Measurements from ENCODE around the gene GATAD2B. TPM values are rescaled to one million over a fixed set of nuclear protein-coding genes. Genes with fewer than 3 reads are reported as not detected.

GATAD2B gene
- total RNA-seq, 1 donor from 2014 or later, result 48.4 TPM

DNA sequence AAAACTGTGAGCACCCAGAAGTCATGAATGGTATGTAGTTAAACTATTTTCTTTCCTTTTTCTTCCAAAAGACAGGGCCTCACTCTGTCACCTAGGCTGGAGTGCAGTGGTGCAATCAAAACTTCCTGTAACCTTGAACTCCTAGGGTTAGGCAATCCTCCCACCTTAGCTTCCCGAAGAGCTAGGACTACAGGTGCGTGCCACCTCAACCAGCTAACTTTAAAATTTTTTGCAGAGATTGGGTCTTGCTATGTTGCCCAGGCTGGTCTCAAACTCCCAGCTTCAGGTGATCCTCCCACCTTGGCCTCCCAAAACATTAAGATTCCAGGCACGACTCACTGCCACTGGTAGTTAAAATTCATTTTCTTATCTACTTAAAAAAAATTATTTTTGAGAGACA, 62.5 kb downstream of the GATAD2B start:
- Histone ChIP-seq H3K27ac (ENCODE audit: low read depth, low read length) (no peak overlapping the region), H4K20me1 (ENCODE audit: insufficient read depth, low read length) (peaks cover 71% of the 10 kb centered on the region), H2AFZ (ENCODE audit: low read depth, low read length) (no peak overlapping the region), H3K9me3 (ENCODE audit: insufficient read depth, low read depth, low read length) (no peaks in the 10 kb centered on the region), H3K36me3 (ENCODE audit: insufficient read depth, low read length) (no peaks in the 10 kb centered on the region), H3K4me3 (ENCODE audit: insufficient read depth, low read depth, low read length) (no peak overlapping the region), H3K9ac (ENCODE audit: low read length) (no peak overlapping the region), H3K4me1 (ENCODE audit: insufficient read depth, low read length) (no peaks in the 10 kb centered on the region), H3K27me3 (ENCODE audit: insufficient read depth, low read length) (no peaks in the 10 kb centered on the region), H3K4me2 (ENCODE audit: low read length) (no peak overlapping the region), H3K79me2 (ENCODE audit: insufficient read depth, low read length) (peaks cover 77% of the 10 kb centered on the region)
- Mint-ChIP-seq H3K36me3 (ENCODE audit: low read depth, unreplicated experiment) (peaks cover 4% of the 10 kb centered on the region), H3K27ac (ENCODE audit: unreplicated experiment) (no peak overlapping the region), H3K4me3 (ENCODE audit: unreplicated experiment) (no peak overlapping the region), H3K4me1 (ENCODE audit: low read depth, unreplicated experiment) (peaks cover 2% of the 10 kb centered on the region), H3K27me3 (ENCODE audit: low read depth, unreplicated experiment) (no peaks in the 10 kb centered on the region), H3K9me3 (ENCODE audit: unreplicated experiment) (no peaks in the 10 kb centered on the region)
- FAIRE-seq, result no peak
- DNase-seq (ENCODE audit: low read depth), result no peak
- no peak for TF ChIP-seq EZH2 (IDR thresholded peaks at IDR 0.05; ENCODE audit: insufficient read depth, low read length)
- TF ChIP-seq, protein P1, sequence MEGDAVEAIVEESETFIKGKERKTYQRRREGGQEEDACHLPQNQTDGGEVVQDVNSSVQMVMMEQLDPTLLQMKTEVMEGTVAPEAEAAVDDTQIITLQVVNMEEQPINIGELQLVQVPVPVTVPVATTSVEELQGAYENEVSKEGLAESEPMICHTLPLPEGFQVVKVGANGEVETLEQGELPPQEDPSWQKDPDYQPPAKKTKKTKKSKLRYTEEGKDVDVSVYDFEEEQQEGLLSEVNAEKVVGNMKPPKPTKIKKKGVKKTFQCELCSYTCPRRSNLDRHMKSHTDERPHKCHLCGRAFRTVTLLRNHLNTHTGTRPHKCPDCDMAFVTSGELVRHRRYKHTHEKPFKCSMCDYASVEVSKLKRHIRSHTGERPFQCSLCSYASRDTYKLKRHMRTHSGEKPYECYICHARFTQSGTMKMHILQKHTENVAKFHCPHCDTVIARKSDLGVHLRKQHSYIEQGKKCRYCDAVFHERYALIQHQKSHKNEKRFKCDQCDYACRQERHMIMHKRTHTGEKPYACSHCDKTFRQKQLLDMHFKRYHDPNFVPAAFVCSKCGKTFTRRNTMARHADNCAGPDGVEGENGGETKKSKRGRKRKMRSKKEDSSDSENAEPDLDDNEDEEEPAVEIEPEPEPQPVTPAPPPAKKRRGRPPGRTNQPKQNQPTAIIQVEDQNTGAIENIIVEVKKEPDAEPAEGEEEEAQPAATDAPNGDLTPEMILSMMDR (IDR thresholded peaks at IDR 0.05; ENCODE audit: insufficient read depth, low read depth, low read length), result no peak

GRCh38 chr1:153857505-153857904, 65.3 kb downstream of the GATAD2B start:
- Mint-ChIP-seq H3K36me3 (ENCODE audit: low read depth, unreplicated experiment) (peaks cover 14% of the 10 kb centered on the region), H3K27ac (ENCODE audit: unreplicated experiment) (no peak overlapping the region), H3K4me3 (ENCODE audit: unreplicated experiment) (no peak overlapping the region), H3K9me3 (ENCODE audit: unreplicated experiment) (no peaks in the 10 kb centered on the region), H3K4me1 (ENCODE audit: low read depth, unreplicated experiment) (no peaks in the 10 kb centered on the region), H3K27me3 (ENCODE audit: low read depth, unreplicated experiment) (no peaks in the 10 kb centered on the region)
- H3K9me3 ChIP-seq (ENCODE audit: insufficient read depth, low read depth, low read length), result no peaks in the 10 kb centered on the region
- H2AFZ ChIP-seq (ENCODE audit: low read depth, low read length), result no peak overlapping the region
- H3K27me3 ChIP-seq (ENCODE audit: insufficient read depth, low read length), result no peaks in the 10 kb centered on the region
- no peak overlapping the region for H3K4me2 ChIP-seq (ENCODE audit: low read length)
- H3K79me2 ChIP-seq (ENCODE audit: insufficient read depth, low read length), result peaks cover 65% of the 10 kb centered on the region
- TF ChIP-seq, protein P1 (IDR thresholded peaks at IDR 0.05; ENCODE audit: insufficient read depth, low read depth, low read length), result no peak
- no peak for TF ChIP-seq EZH2 (IDR thresholded peaks at IDR 0.05; ENCODE audit: insufficient read depth, low read length)
- no peak overlapping the region for H3K27ac ChIP-seq (ENCODE audit: low read depth, low read length)
- H3K9ac ChIP-seq (ENCODE audit: low read length), result no peak overlapping the region
- FAIRE-seq (no peak), DNase-seq (ENCODE audit: low read depth) (no peak)
- H3K4me3 ChIP-seq (ENCODE audit: insufficient read depth, low read depth, low read length), result no peak overlapping the region
- no peaks in the 10 kb centered on the region for H3K36me3 ChIP-seq (ENCODE audit: insufficient read depth, low read length)
- H3K4me1 ChIP-seq (ENCODE audit: insufficient read depth, low read length), result no peaks in the 10 kb centered on the region
- peaks cover 65% of the 10 kb centered on the region for H4K20me1 ChIP-seq (ENCODE audit: insufficient read depth, low read length)

DNA sequence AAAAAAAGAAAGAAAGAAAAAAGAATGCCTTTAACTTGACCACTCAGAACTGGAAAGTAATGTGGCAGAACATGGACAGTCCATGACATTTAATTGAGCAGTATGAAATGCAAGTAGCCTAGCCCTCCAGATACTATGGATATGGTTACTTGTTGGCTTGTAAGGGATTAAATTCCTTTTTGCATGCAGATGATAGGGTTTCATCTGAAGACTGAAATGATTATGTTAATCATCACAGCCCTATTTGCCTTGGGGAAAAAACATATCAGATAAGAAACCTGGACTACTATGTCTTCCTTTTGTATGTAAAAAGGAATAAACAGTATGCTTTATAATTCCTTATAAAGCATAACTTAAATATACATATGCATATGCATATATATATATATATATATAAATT, 66.0 kb downstream of the GATAD2B start:
- Histone ChIP-seq H4K20me1 (ENCODE audit: insufficient read depth, low read length) (peaks cover 68% of the 10 kb centered on the region), H3K79me2 (ENCODE audit: insufficient read depth, low read length) (peaks cover 62% of the 10 kb centered on the region), H3K9me3 (ENCODE audit: insufficient read depth, low read depth, low read length) (no peaks in the 10 kb centered on the region), H3K27me3 (ENCODE audit: insufficient read depth, low read length) (no peaks in the 10 kb centered on the region), H3K27ac (ENCODE audit: low read depth, low read length) (no peak overlapping the region), H3K4me2 (ENCODE audit: low read length) (no peak overlapping the region), H2AFZ (ENCODE audit: low read depth, low read length) (no peak overlapping the region), H3K4me1 (ENCODE audit: insufficient read depth, low read length) (no peaks in the 10 kb centered on the region), H3K36me3 (ENCODE audit: insufficient read depth, low read length) (no peaks in the 10 kb centered on the region), H3K4me3 (ENCODE audit: insufficient read depth, low read depth, low read length) (no peak overlapping the region), H3K9ac (ENCODE audit: low read length) (no peak overlapping the region)
- DNase-seq (ENCODE audit: low read depth) (no peak), FAIRE-seq (no peak)
- H3K4me1 Mint-ChIP-seq (ENCODE audit: low read depth, unreplicated experiment), result no peaks in the 10 kb centered on the region
- no peaks in the 10 kb centered on the region for H3K9me3 Mint-ChIP-seq (ENCODE audit: unreplicated experiment)
- H3K27ac Mint-ChIP-seq (ENCODE audit: unreplicated experiment), result no peak overlapping the region
- H3K36me3 Mint-ChIP-seq (ENCODE audit: low read depth, unreplicated experiment), result peaks cover 21% of the 10 kb centered on the region
- TF ChIP-seq, protein P1 (IDR thresholded peaks at IDR 0.05; ENCODE audit: insufficient read depth, low read depth, low read length), result no peak
- no peak for TF ChIP-seq EZH2 (IDR thresholded peaks at IDR 0.05; ENCODE audit: insufficient read depth, low read length)
- H3K27me3 Mint-ChIP-seq (ENCODE audit: low read depth, unreplicated experiment), result no peaks in the 10 kb centered on the region
- H3K4me3 Mint-ChIP-seq (ENCODE audit: unreplicated experiment), result no peak overlapping the region

All from astrocyte (in vitro differentiated cells and primary cell).